GM12892 (cell line): ENCODE measurements around the gene DROSHA.

Source experiments
- POLR2A ChIP-seq: IDR thresholded peaks from 2 replicates; pipeline ENCODE4 v1.6.1; 2011; ENCODE audit warnings: low read depth, low read length, control low read depth
- POLR2AphosphoS5 ChIP-seq: IDR thresholded peaks from 2 replicates; pipeline ENCODE4 v1.6.1; 2011; ENCODE audit warnings: low read depth, low read length, control low read depth

- TF ChIP-seq POLR2AphosphoS5 (no peak), POLR2A (no peak)
Measured at GRCh38 chr5:31445041-31445600, 86.8 kb downstream of the DROSHA start.
